Fibroblast of pulmonary artery (primary cell): ENCODE data around the gene PIP5KL1.

Experiments
- DNase-seq: peaks from one replicate; pipeline ENCODE4 v3.0.0-alpha.2; 2010; ENCODE audit warnings: low read depth
- H3K4me3 ChIP-seq: replicated peaks from 2 replicates; pipeline ENCODE4 v1.5.1; 2011; ENCODE audit warnings: low read depth, mild to moderate bottlenecking, control low read depth, low read length, moderate library complexity
- TF ChIP-seq, protein P1 (sequence below): IDR thresholded peaks from 2 replicates; pipeline ENCODE4 v1.5.1; 2011; ENCODE audit warnings: mild to moderate bottlenecking, control low read depth, low read length, inconsistent platforms; ENCODE audit errors: missing control alignments

PIP5KL1 gene

DNA sequence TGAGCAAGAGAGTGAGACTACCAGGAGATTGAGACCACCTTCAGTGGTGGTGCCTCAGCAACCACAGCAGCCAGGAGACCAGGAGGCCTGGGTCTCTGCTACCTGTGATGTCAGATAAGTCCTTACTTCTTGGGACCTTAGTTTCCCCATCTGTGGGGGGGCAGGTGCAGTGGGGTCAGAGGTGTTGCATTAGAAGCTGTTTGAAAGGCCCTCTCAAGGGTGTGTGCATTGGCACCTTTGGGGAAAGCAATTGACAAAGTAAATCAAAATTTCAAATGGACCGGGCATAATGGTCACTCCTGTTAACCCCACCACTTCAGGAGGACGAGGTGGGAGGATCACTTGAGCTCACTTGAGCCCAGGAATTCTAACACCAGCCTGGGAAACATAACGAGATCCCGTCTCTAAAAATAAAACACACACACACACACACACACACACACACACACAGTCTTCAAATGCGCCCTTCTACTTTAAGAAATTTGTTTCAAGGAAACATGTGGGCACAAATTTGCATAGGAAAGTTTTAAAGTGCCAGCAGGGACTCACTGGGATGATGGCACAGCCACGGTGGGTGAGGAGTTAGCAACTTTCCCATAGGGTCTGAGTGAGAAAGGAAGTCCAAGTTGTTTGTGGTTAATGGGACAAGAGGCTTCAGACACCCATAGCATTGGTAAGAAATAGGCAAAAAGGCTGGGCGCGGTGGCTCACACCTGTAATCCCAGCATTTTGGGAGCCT lies 51.8 kb downstream of the PIP5KL1 start:
- TF ChIP-seq, protein P1, sequence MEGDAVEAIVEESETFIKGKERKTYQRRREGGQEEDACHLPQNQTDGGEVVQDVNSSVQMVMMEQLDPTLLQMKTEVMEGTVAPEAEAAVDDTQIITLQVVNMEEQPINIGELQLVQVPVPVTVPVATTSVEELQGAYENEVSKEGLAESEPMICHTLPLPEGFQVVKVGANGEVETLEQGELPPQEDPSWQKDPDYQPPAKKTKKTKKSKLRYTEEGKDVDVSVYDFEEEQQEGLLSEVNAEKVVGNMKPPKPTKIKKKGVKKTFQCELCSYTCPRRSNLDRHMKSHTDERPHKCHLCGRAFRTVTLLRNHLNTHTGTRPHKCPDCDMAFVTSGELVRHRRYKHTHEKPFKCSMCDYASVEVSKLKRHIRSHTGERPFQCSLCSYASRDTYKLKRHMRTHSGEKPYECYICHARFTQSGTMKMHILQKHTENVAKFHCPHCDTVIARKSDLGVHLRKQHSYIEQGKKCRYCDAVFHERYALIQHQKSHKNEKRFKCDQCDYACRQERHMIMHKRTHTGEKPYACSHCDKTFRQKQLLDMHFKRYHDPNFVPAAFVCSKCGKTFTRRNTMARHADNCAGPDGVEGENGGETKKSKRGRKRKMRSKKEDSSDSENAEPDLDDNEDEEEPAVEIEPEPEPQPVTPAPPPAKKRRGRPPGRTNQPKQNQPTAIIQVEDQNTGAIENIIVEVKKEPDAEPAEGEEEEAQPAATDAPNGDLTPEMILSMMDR, result no peak
- H3K4me3 ChIP-seq, result no peak overlapping the region
- DNase-seq, result no peak

DNA sequence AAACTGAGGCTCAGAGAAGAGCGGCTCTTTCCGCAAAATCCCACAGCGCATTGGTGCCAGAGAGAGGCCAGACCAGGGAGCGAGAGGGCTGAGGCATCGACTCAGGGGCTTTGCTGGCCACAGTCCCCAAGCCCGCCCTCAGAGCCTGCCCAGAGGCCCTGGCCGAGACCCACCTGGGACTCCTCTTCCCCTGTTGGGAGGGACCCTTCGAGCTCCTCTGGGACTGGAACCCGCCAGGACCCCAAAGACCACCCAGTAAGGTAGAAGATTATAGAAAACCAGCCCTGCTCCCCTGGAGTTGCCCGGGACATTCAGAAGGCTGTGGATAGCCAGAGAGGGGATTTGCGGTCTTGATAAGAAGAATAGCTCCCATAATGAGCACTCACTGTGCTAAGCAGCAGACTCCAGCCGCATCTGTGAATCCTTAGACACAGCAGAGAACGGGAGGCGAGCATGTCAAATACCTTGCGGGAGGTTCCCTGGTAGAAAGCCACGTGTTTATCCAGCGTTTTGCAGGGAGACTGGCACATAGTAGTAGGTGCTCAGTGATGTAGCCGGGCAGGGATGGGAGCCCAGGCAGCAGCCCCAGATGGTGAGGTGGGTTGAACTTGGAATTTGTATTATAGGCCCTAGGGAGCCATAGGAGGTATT lies 52.5 kb downstream of the PIP5KL1 start:
- H3K4me3 ChIP-seq, result peak overlapping the region; percentile 60
- TF ChIP-seq, protein P1, result no peak
- no peak for DNase-seq

DNA sequence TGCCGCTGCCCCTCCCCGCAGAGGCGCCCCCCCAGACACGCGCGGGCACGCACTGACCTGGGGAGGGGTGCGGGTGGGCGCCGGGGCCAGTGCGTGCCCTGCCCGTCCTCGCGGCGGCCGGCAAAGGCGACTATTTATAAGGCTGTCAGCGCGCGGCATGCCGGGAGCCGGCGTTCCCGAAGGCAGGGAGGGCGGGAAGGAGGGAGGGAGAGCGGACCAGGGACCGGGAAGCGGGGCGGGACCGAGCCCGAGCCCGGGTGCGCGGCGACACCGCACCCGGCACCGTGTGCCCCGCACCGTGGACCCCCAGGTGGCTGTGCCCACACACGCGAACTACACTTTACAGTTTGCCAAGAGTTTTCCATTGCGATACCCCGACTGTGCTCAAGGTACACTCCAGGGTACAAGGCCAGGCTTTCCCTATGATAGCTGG lies 53.0 kb downstream of the PIP5KL1 start, which contains the start of gene AK1:
TSS of gene AK1 (minus strand) at position 110 of the 433 bp plus-strand sequence. CDS start 3,058 bp downstream, outside the sequence.
- peak within 1 kb of the TSS; percentile 60 for H3K4me3 ChIP-seq
- DNase-seq, result peak; percentile 54
- TF ChIP-seq, protein P1, result no peak

DNA sequence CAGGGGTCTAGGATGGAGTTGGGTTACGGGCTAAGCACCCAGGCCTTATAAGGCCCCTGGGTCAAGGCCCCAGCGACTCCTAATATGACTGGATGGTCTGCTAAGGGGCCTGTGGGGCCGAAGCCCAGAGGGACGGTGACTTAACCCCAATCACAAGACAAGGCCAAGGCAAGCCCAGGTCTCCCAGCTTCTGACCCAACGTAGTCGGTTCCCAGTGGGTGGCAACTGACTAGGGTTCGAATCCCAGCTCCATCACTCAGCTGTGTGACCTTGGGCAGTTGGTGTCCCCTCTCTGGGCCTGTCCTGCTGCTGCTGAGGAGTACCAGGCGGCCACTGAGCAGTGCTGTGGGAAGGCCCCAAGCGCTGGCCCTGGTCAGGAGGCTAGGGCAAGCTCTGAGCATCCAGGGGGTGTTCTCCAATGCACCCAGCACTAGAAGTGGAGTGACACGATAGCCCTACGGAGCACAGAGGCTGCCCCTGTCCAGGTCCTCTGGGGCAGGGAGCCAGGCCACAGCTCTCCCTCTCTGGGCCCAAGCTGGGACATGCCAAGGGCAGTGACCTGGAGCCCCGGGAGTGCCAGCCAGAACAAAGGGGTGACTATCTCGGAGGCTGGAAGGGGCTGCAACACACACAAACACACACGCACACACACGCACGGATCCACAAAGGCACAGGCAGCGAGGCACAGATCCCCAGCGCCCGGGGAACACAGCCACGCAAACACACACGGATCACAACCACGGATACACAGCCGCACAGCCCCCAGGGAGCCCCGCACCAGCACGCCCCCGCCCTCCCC lies 53.6 kb downstream of the PIP5KL1 start:
- TF ChIP-seq, protein P1, result no peak
- peak; percentile 20 for DNase-seq
- peak overlapping the region; percentile 60 for H3K4me3 ChIP-seq

DNA sequence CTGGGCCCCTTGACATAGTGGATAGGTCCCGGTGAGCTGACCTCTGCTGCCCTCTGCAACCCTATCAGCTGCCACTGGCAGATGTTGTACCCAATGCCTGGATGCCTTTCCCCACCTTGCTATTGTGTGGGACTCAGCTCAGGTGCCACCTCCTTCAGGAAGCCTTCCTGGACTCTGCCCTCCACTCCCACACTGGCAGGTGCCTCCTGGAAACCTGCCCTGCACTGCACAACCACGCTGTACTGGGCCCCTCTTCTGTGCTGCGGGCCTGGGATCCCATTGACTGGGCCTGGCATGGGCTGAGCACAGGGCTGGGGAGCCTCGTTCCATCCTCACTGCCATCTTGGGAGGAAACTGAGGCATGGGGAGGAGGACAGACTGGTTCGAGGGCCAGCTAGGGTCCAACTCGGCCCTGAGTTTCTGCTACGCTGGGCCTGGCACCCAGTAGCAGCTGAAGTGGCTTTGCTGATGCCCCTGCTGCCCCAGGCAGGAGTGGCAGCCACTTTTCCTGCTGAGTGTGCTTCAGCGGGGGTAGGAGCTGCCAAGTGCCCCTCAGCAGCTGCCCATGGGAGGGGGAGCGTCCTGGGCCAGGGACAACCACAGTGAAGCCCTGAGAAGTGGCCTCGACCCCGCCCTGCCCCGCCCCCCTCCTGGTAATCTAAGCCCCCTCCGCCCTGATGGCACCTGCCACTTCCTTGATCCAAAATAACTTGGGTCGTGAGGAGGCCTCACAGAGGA lies 54.4 kb downstream of the PIP5KL1 start:
- DNase-seq, result no peak
- H3K4me3 ChIP-seq, result no peak overlapping the region
- TF ChIP-seq, protein P1, result no peak

DNA sequence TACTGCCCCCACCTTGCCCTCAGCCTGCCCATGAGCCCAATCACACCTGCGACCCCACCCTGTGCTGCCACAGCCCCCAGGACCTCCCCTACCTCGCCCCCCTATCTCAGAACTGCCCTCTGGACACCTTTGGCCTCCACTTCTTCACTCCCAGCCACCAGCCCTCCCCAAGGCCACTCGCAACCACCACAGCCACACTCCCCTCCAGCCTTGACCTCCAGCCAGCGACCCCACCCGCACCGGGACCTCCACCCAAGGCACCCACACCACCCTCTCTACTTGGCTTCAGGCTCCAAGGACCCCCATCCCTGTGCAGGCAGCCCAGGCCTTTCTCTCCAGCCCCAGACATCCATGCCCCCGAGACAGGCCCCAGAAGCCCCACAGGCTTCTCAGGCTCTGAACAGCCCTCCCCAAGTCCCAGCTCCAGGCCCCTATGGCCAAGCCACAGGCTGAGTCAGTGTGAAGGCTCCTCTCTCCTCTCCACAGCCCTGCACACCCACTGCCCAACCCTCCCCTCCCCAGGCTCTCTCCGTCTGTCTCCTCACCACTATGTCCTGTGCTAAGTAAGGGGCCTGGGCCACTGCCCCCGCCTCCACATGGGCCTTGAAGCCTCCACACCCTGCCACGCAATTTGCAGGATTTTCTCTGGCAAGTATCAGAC lies 55.1 kb downstream of the PIP5KL1 start:
- H3K4me3 ChIP-seq, result peak overlapping the region; percentile 7
- DNase-seq, result peak; percentile 45
- TF ChIP-seq, protein P1, result no peak
